8988T (cell line): Measurements from ENCODE around the gene TCP11X2.
"Not testable (repeated sequence)": the region's sequence is repeated elsewhere in the genome, so short reads cannot be mapped to it uniquely, and the experiment has no call there.

ENCODE experiments used
- DNase-seq: peaks from one replicate; pipeline ENCODE4 v3.0.0; 2011

Gene TCP11X2

GRCh38 chrX:102471762-102472220, at the start of gene TCP11X2:
Gene TCP11X2, minus strand, starts transcription at chrX:102471812.
- not testable (repeated sequence) for DNase-seq

DNA sequence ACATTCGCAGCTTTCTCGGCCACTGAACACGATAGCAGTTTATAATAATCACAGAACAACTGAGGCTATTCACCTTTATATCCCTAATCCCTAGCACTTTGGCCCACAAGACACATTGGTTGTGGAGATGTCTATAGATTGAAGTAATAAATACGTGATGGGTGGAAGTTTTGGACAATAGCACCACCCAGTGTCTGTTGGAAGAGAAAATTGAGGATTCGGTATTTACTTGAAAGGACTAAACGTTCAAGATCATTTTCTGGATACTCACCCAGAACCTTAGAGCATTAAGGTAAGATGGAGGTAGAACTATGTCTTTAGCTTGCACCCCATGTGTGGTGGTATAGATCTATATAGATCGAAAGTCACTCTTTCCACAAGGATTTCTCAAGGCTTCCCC, 45.7 kb upstream of the TCP11X2 start:
- DNase-seq, result no peak

- no peak for DNase-seq
These were observed 44.6 kb upstream of the TCP11X2 start, which contains the start of gene TMSB15A for GRCh38 chrX:102515975-102516941. Gene TMSB15A, minus strand, starts transcription at chrX:102516739.

DNA sequence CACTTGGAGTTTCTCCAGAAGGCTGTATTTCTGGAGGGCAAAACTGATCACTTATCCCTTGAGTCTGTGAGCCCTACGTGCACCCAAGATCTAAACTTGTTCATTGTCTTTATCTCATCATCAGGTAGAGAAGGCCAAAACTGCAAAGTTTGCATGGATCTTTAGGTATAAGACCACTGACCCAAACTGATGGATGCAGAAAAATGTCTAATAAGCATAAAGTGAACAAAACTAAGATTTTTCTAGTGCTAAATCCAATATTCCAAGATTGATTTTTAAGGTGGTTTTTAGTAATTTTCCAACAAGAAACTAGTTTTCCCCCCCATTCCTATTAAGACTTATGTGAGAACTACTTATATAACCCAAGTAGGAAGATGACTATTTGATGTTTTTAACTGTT, 42.9 kb upstream of the TCP11X2 start:
- no peak for DNase-seq

DNA sequence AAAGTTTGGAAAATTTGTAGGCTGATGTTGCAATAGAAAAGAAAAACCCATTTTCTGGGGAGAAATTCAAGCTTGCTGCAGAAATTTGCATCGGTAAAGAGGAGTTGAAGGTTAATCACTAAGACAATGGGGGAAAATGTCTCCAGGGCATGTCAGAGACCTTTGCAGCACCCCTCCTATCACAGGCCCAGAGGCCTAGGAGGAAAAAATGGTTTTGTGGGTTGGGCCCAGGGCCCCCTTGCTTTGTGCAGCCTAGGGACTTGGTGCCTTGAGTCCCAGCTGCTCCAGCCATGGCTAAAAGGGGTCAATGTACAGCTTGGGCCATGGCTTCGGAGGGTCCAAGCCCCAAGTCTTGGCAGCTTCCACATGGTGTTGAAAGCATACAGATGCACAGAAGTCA, 27.1 kb upstream of the TCP11X2 start:
- no peak for DNase-seq

- no peak for DNase-seq
These were observed 20.2 kb upstream of the TCP11X2 start for GRCh38 chrX:102491766-102492165.

DNA sequence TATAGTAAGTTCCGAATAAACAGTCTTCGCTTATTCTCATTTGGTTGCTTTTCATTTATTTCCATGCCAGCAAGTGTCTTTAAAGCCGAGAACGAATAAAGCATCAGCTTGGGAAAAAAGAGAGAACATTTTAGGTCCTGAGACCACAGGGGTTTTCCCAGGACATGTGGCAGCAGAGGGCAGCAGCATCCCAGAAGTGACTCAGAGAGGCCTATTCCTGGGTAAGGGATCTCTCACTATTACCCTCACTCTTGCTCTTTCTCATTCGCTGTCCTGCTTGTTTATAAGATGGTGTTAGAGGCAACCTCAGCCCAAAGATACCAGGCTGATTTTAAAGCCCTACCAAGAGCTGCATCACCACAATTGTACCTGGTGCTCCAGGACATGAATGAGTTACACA, 7.2 kb upstream of the TCP11X2 start:
- DNase-seq, result not testable (repeated sequence)

- DNase-seq, result not testable (repeated sequence)
These were observed 1.4 kb downstream of the TCP11X2 start for GRCh38 chrX:102470215-102470614.

GRCh38 chrX:102458615-102459014, 13.0 kb downstream of the TCP11X2 start:
- DNase-seq, result not testable (repeated sequence)

DNA sequence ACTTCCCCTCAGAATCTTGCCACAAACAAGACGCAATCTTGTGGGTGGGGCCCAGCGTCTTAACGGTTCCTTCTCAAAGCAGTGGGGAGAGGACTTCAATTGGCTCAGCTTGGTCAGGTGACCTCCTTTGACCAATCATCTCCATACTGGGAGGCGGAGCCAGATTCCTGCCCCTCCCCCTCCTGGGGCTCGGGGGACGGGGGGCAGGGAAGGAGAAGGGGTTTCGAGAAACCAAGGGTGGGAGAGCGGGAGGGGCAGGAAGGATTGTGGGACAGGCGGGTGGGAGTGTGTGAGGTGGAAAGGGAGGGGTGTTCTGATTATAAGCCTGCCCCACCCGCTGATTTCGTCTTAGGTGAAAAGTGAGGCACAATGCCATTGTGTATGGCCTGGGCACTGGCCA, 31.7 kb downstream of the TCP11X2 start, which contains the start of gene NXF2B:
TSS of gene NXF2B (minus strand) at position 101 of the 400 bp plus-strand sequence. CDS start 59,972 bp downstream, outside the sequence.
- not testable (repeated sequence) for DNase-seq

GRCh38 chrX:102414493-102414892, 57.1 kb downstream of the TCP11X2 start:
- DNase-seq, result not testable (repeated sequence)
